Measurements from ENCODE around the gene DAP. TPM values are rescaled to one million over a fixed set of nuclear protein-coding genes. Genes with fewer than 3 reads are reported as not detected.
A peak's percentile ranks its signal among the peaks of the same experiment; 100 is the strongest.

The DAP gene
- total RNA-seq (2013; cell fraction: nucleolus; rRNA removed), result 67.9 and 68.0 TPM in 2 replicates
- total RNA-seq (2014; rRNA removed), result 24.9 and 25.7 TPM in 2 replicates
- total RNA-seq (2014; rRNA removed; fragmentation: Illumina TruSeq; extraction: Trizol), result 27.2 and 28.9 TPM in 2 replicates
- 93.1 and 94.8 TPM in 2 replicates for total RNA-seq (2021)
- 64.4 TPM for polyA plus RNA-seq (2011; ENCODE audit: low read depth)
- polyA plus RNA-seq (2011; rRNA removed), result 27.0 and 35.0 TPM in 2 replicates
- polyA plus RNA-seq (2011; cell fraction: cytosol; rRNA removed), result 63.7 and 66.4 TPM in 2 replicates
- 46.5 and 46.6 TPM in 2 replicates for polyA plus RNA-seq (2011; cell fraction: nucleus; rRNA removed)
- polyA plus RNA-seq (2012), result 82.2 and 86.0 TPM in 2 replicates
- polyA plus RNA-seq (2014; fragmentation: Illumina TruSeq; extraction: Trizol), result 63.7 and 98.6 TPM in 2 replicates
- polyA plus RNA-seq (2014; fragmentation: Nextera tagmentation; extraction: Ambion mirVana), result 10 to 100 TPM; 12.9 to 18.1 TPM
- 64.9 and 67.3 TPM in 2 replicates for polyA plus RNA-seq (2014; rRNA removed)
- polyA plus RNA-seq (2016; fragmentation: Nextera tagmentation; extraction: Ambion mirVana), result 100 to 1,000 TPM; 123 to 130 TPM
- 25.2 and 44.6 TPM in 2 replicates for polyA minus RNA-seq (2011; rRNA and poly(A)+ RNA removed)
- polyA minus RNA-seq (2011; cell fraction: cytosol; rRNA and poly(A)+ RNA removed), result 19.5 and 24.0 TPM in 2 replicates
- polyA minus RNA-seq (2011; cell fraction: nucleus; rRNA and poly(A)+ RNA removed), result 18.0 and 33.5 TPM in 2 replicates
- Bru-seq, nascent RNA, result percentile 92 among the genes with signal in this experiment
- BruChase-seq, experiment 1, labeled RNA remaining after a 6-hour chase, result percentile 85 among the genes with signal in this experiment
- percentile 84 among the genes with signal in this experiment for BruChase-seq, experiment 2, labeled RNA remaining after a 2-hour chase
- long read RNA-seq, experiment 1, transcript DAP-201 (4 exons, 2,339 nt), result major isoform, 99 of 114 reads
- long read RNA-seq, experiment 1, partial matches to known transcripts, result 9 of 114 reads
- long read RNA-seq, experiment 1, other reads (novel, unspliced or antisense), result 5 of 114 reads
- long read RNA-seq, experiment 2, transcript DAP-201 (4 exons, 2,339 nt), result major isoform, 143 of 204 reads
- long read RNA-seq, experiment 2, partial matches to known transcripts, result 43 of 204 reads
- long read RNA-seq, experiment 2, other reads (novel, unspliced or antisense), result 15 of 204 reads

GRCh38 chr5:10761185-10761932 lies at the start of gene DAP:
Gene DAP, minus strand, starts transcription at chr5:10761234. Its CDS starts 166 bp downstream, at chr5:10761068.
- peak; percentile 71 for ATAC-seq
- CTCF ChIA-PET, result no interaction called here
- no peaks in the 10 kb centered on the region for H4K20me1 ChIP-seq (ENCODE audit: control insufficient read depth, insufficient read depth)
- peak; percentile 63 for DNase-seq (ENCODE audit: low read depth, low spot score)
- H3K27me3 ChIP-seq (replicated peaks in 1 of 2; ENCODE audit: control insufficient read depth in 2 of 2, insufficient read depth in 2 of 2, low read length in 1 of 2), result no peaks in the 10 kb centered on the region
- H3K27ac ChIP-seq (ENCODE audit: control insufficient read depth, insufficient read depth), result peak within 1 kb of the TSS; percentile 82
- POLR2A ChIA-PET, result interaction anchor here (0.8 to 1.0 kb wide), 3 partner anchors 28 to 126 kb away, joined by 3 to 5 read pairs (median 5); no protein-coding TSS in a partner anchor
- peak within 1 kb of the TSS; percentile 82 for H3K9ac ChIP-seq (ENCODE audit: control insufficient read depth, insufficient read depth, low read length)
- no peaks in the 10 kb centered on the region for H3K36me3 ChIP-seq (ENCODE audit: control insufficient read depth in 2 of 2, insufficient read depth in 2 of 2, low read length in 1 of 2)
- in situ Hi-C loops (cut with MboI) (no loop called here), intact Hi-C loops (cut with micrococcal nuclease; ENCODE audit: unreplicated experiment) (loop anchor here (2.0 to 10.0 kb wide), 6 partner anchors 29 to 509 kb away; partner anchors contain the start of genes CCT5 and MARCHF6)
- SMC1A ChIA-PET (ENCODE audit: uncharacterized antibody, unreplicated experiment), result interaction anchor here (0.8 to 1.1 kb wide), 2 partner anchors 36 to 204 kb away, joined by 3 read pairs; no protein-coding TSS in a partner anchor
- FAIRE-seq, result peak; percentile 83
- peak within 1 kb of the TSS; percentile 91 for H3K4me3 ChIP-seq
- H3K4me2 ChIP-seq (ENCODE audit: control insufficient read depth, insufficient read depth), result peak within 1 kb of the TSS; percentile 93
- under 1% methylated on average over 67 of the region's 79 CpGs for WGBS (ENCODE audit: insufficient coverage, insufficient replicate concordance, low lambda C conversion rate, missing lambda C conversion rate)
- peaks cover 13% of the 10 kb centered on the region for H3K4me1 ChIP-seq (ENCODE audit: control insufficient read depth, insufficient read depth, low read length)
- peak within 1 kb of the TSS; percentile 68 for H2AFZ ChIP-seq (ENCODE audit: control insufficient read depth, low read depth, low read length)
- H3K79me2 ChIP-seq (ENCODE audit: control insufficient read depth, insufficient read depth, low read length), result peaks cover 45% of the 10 kb centered on the region
- no peaks in the 10 kb centered on the region for H3K9me3 ChIP-seq (replicated peaks; ENCODE audit: control insufficient read depth, insufficient read depth, low read length)
- RAD21 ChIA-PET (ENCODE audit: unreplicated experiment), result interaction anchor here (0.9 to 1.0 kb wide), 3 partner anchors 59 to 195 kb away, joined by 3 to 6 read pairs (median 3); no protein-coding TSS in a partner anchor
- TSS peak; percentile 92 for BruUV-seq (replicated peaks)
- TF ChIP-seq BACH1 (IDR thresholded peaks at IDR 0.05; ENCODE audit: borderline replicate concordance) (0 out of 2 replicates have a peak, but pooled peaks have one; percentile 9), YY1 (IDR thresholded peaks at IDR 0.05; ENCODE audit: low read depth, low read length) (no peak), EED (IDR thresholded peaks at IDR 0.05; ENCODE audit: low read depth) (no peak), HDAC2 (IDR thresholded peaks at IDR 0.05) (no peak), ZBTB40 (IDR thresholded peaks at IDR 0.05; ENCODE audit: borderline replicate concordance) (no peak), BMI1 (IDR thresholded peaks at IDR 0.05; ENCODE audit: borderline replicate concordance) (no peak)
- TF ChIP-seq, protein P1, sequence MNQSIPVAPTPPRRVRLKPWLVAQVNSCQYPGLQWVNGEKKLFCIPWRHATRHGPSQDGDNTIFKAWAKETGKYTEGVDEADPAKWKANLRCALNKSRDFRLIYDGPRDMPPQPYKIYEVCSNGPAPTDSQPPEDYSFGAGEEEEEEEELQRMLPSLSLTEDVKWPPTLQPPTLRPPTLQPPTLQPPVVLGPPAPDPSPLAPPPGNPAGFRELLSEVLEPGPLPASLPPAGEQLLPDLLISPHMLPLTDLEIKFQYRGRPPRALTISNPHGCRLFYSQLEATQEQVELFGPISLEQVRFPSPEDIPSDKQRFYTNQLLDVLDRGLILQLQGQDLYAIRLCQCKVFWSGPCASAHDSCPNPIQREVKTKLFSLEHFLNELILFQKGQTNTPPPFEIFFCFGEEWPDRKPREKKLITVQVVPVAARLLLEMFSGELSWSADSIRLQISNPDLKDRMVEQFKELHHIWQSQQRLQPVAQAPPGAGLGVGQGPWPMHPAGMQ (IDR thresholded peaks at IDR 0.05; ENCODE audit: borderline replicate concordance), result no peak
- TF ChIP-seq, protein P2, sequence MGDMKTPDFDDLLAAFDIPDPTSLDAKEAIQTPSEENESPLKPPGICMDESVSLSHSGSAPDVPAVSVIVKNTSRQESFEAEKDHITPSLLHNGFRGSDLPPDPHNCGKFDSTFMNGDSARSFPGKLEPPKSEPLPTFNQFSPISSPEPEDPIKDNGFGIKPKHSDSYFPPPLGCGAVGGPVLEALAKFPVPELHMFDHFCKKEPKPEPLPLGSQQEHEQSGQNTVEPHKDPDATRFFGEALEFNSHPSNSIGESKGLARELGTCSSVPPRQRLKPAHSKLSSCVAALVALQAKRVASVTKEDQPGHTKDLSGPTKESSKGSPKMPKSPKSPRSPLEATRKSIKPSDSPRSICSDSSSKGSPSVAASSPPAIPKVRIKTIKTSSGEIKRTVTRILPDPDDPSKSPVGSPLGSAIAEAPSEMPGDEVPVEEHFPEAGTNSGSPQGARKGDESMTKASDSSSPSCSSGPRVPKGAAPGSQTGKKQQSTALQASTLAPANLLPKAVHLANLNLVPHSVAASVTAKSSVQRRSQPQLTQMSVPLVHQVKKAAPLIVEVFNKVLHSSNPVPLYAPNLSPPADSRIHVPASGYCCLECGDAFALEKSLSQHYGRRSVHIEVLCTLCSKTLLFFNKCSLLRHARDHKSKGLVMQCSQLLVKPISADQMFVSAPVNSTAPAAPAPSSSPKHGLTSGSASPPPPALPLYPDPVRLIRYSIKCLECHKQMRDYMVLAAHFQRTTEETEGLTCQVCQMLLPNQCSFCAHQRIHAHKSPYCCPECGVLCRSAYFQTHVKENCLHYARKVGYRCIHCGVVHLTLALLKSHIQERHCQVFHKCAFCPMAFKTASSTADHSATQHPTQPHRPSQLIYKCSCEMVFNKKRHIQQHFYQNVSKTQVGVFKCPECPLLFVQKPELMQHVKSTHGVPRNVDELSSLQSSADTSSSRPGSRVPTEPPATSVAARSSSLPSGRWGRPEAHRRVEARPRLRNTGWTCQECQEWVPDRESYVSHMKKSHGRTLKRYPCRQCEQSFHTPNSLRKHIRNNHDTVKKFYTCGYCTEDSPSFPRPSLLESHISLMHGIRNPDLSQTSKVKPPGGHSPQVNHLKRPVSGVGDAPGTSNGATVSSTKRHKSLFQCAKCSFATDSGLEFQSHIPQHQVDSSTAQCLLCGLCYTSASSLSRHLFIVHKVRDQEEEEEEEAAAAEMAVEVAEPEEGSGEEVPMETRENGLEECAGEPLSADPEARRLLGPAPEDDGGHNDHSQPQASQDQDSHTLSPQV (IDR thresholded peaks at IDR 0.05), result no peak

All from GM12878 (cell line).